Occipital lobe (tissue), 2 donors: ENCODE measurements around the gene EI24. TPM values are rescaled to one million over a fixed set of nuclear protein-coding genes. Genes with fewer than 3 reads are reported as not detected.

Experiments used
- DNase-seq: peaks from one replicate; lab custom pipeline; 2025; lab: John Stamatoyannopoulos, UW
- total RNA-seq: library from RNA; depleted of rRNA; stranded (reverse); fragments of >200 nt; gene quantifications from one replicate; pipeline ENCODE4 v1.2.3, GENCODE V29; 2014

Gene EI24
- total RNA-seq, 1 donor from 2014 or later, result 95.9 TPM

- no peak for DNase-seq
These were observed 9.5 kb downstream of the EI24 start for GRCh38 chr11:125578783-125579182.

GRCh38 chr11:125579811-125580210 lies 10.5 kb downstream of the EI24 start:
- DNase-seq, result no peak

GRCh38 chr11:125583496-125583895 lies 14.2 kb downstream of the EI24 start:
- DNase-seq, result no peak

- no peak for DNase-seq
These were observed 16.2 kb downstream of the EI24 start for GRCh38 chr11:125585487-125585886.

GRCh38 chr11:125586623-125587022 lies 17.3 kb downstream of the EI24 start:
- no peak for DNase-seq

GRCh38 chr11:125587480-125587879 lies 18.2 kb downstream of the EI24 start:
- no peak for DNase-seq

GRCh38 chr11:125588505-125588904 lies 19.2 kb downstream of the EI24 start:
- DNase-seq, result no peak

- peak; percentile 39 for DNase-seq
These were observed 22.5 kb downstream of the EI24 start for GRCh38 chr11:125591649-125592304.

- DNase-seq, result peak; percentile 99
These were observed 23.2 kb downstream of the EI24 start, which contains the start of gene STT3A for GRCh38 chr11:125592305-125593113. TSS of gene STT3A (plus strand) at chr11:125592852. CDS start at chr11:125595916, 3,064 bp downstream.

GRCh38 chr11:125593114-125593820 lies 24.0 kb downstream of the EI24 start:
- DNase-seq, result no peak

GRCh38 chr11:125594958-125595357 lies 25.7 kb downstream of the EI24 start:
- no peak for DNase-seq

GRCh38 chr11:125600663-125601062 lies 31.4 kb downstream of the EI24 start:
- no peak for DNase-seq

- DNase-seq, result no peak
These were observed 33.9 kb downstream of the EI24 start for GRCh38 chr11:125603207-125603606.

GRCh38 chr11:125605417-125605816 lies 36.1 kb downstream of the EI24 start:
- no peak for DNase-seq

GRCh38 chr11:125609545-125609944 lies 40.3 kb downstream of the EI24 start:
- no peak for DNase-seq

GRCh38 chr11:125618383-125618782 lies 49.1 kb downstream of the EI24 start:
- DNase-seq, result no peak

GRCh38 chr11:125621995-125622394 lies 52.7 kb downstream of the EI24 start:
- DNase-seq, result no peak

- no peak for DNase-seq
These were observed 53.8 kb downstream of the EI24 start for GRCh38 chr11:125623064-125623463.

- no peak for DNase-seq
These were observed 55.5 kb downstream of the EI24 start, which contains the start of gene CHEK1 for GRCh38 chr11:125624756-125625213. TSS of gene CHEK1 (plus strand) at chr11:125625163. CDS start at chr11:125626769, 1,606 bp downstream.

- DNase-seq, result no peak
These were observed 56.0 kb downstream of the EI24 start for GRCh38 chr11:125625225-125625629.

GRCh38 chr11:125625630-125626287 lies 56.5 kb downstream of the EI24 start:
- DNase-seq, result peak; percentile 85
